22Rv1 (cell line): Measurements from ENCODE around the gene MRPL18.

ENCODE experiments used
- CTCF ChIP-seq: fragments of 450-650 bp; IDR thresholded peaks from 2 replicates; pipeline ENCODE4 v1.5.1; 2017; ENCODE audit warnings: mild to moderate bottlenecking
- ZFX ChIP-seq: fragments of 450-650 bp; IDR thresholded peaks from 2 replicates; pipeline ENCODE4 v1.6.1; 2017; ENCODE audit warnings: antibody characterized with exemption, borderline replicate concordance

- TF ChIP-seq CTCF (no peak), ZFX (no peak)
Measured at GRCh38 chr6:159817951-159818739, 27.9 kb downstream of the MRPL18 start.
